ENCODE data around the gene PRDM5. TPM values are rescaled to one million over a fixed set of nuclear protein-coding genes. Genes with fewer than 3 reads are reported as not detected.

PRDM5 gene
- total RNA-seq (2014; rRNA removed; shearing (Covaris generic)), result 31.4 and 40.5 TPM in 2 replicates

- H3K4me3 ChIP-seq, result peak within 1 kb of the TSS; percentile 75
- DNase-seq, result peak; percentile 79 to 85
- H3K27me3 ChIP-seq, result no peaks in the 10 kb centered on the region
- no peaks in the 10 kb centered on the region for H3K9me3 ChIP-seq (replicated peaks)
- no peaks in the 10 kb centered on the region for H3K36me3 ChIP-seq
- H3K27ac ChIP-seq, result peak within 1 kb of the TSS; percentile 87
- H3K4me1 ChIP-seq, result no peaks in the 10 kb centered on the region
Observed at GRCh38 chr4:120922381-120923206, at the start of gene PRDM5. Gene PRDM5, minus strand, starts transcription at chr4:120922726. Its CDS starts 118 bp downstream, at chr4:120922608.

- no peaks in the 10 kb centered on the region for H3K27me3 ChIP-seq
- DNase-seq, result no peak
- H3K9me3 ChIP-seq (replicated peaks), result no peaks in the 10 kb centered on the region
- H3K36me3 ChIP-seq, result no peaks in the 10 kb centered on the region
- no peak overlapping the region for H3K27ac ChIP-seq
- no peak overlapping the region for H3K4me3 ChIP-seq
- H3K4me1 ChIP-seq, result no peaks in the 10 kb centered on the region
Observed at GRCh38 chr4:120971884-120972283, 49.4 kb upstream of the PRDM5 start.

- no peaks in the 10 kb centered on the region for H3K4me1 ChIP-seq
- DNase-seq, result no peak
- no peak overlapping the region for H3K27ac ChIP-seq
Observed at GRCh38 chr4:120965938-120966337, 43.4 kb upstream of the PRDM5 start.

GRCh38 chr4:120964596-120964995 is 42.1 kb upstream of the PRDM5 start:
- no peaks in the 10 kb centered on the region for H3K27me3 ChIP-seq
- H3K9me3 ChIP-seq (replicated peaks), result peaks cover 2% of the 10 kb centered on the region; the same call in 1 of the 2 replicates
- no peak overlapping the region for H3K27ac ChIP-seq
- no peak overlapping the region for H3K4me3 ChIP-seq
- no peaks in the 10 kb centered on the region for H3K36me3 ChIP-seq
- no peak for DNase-seq
- H3K4me1 ChIP-seq, result no peaks in the 10 kb centered on the region

More at GRCh38 chr4:120965938-120966337, 43.4 kb upstream of the PRDM5 start:
- H3K36me3 ChIP-seq, result no peaks in the 10 kb centered on the region
- no peaks in the 10 kb centered on the region for H3K27me3 ChIP-seq
- H3K9me3 ChIP-seq (replicated peaks), result peaks cover 2% of the 10 kb centered on the region; the same call in 1 of the 2 replicates
- no peak overlapping the region for H3K4me3 ChIP-seq

- Histone ChIP-seq H3K9me3 (replicated peaks) (peaks cover 2% of the 10 kb centered on the region; the same call in 1 of the 2 replicates), H3K4me1 (no peaks in the 10 kb centered on the region), H3K27me3 (no peaks in the 10 kb centered on the region), H3K4me3 (no peak overlapping the region), H3K36me3 (no peaks in the 10 kb centered on the region), H3K27ac (no peak overlapping the region)
- DNase-seq, result no peak
Observed at GRCh38 chr4:120963449-120963848, 40.9 kb upstream of the PRDM5 start.

GRCh38 chr4:120960656-120961267 is 38.2 kb upstream of the PRDM5 start:
- no peaks in the 10 kb centered on the region for H3K36me3 ChIP-seq
- no peaks in the 10 kb centered on the region for H3K27me3 ChIP-seq
- H3K9me3 ChIP-seq (replicated peaks), result peaks cover 2% of the 10 kb centered on the region; the same call in 1 of the 2 replicates
- H3K27ac ChIP-seq, result no peak overlapping the region
- no peak overlapping the region for H3K4me3 ChIP-seq
- DNase-seq, result no peak
- H3K4me1 ChIP-seq, result no peaks in the 10 kb centered on the region

- Histone ChIP-seq H3K27me3 (no peaks in the 10 kb centered on the region), H3K9me3 (replicated peaks) (peaks cover 5% of the 10 kb centered on the region), H3K27ac (no peak overlapping the region), H3K4me3 (no peak overlapping the region), H3K4me1 (no peaks in the 10 kb centered on the region), H3K36me3 (no peaks in the 10 kb centered on the region)
- DNase-seq, result no peak
Observed at GRCh38 chr4:120948382-120948781, 25.9 kb upstream of the PRDM5 start.

GRCh38 chr4:120942776-120943175 is 20.2 kb upstream of the PRDM5 start:
- Histone ChIP-seq H3K4me3 (no peak overlapping the region), H3K4me1 (no peaks in the 10 kb centered on the region), H3K27ac (no peak overlapping the region), H3K36me3 (no peaks in the 10 kb centered on the region), H3K9me3 (replicated peaks) (no peaks in the 10 kb centered on the region; the same call in 1 of the 2 replicates), H3K27me3 (no peaks in the 10 kb centered on the region)
- DNase-seq, result no peak

- H3K27me3 ChIP-seq, result no peaks in the 10 kb centered on the region
- H3K4me1 ChIP-seq, result no peaks in the 10 kb centered on the region
- DNase-seq, result no peak
- no peak overlapping the region for H3K4me3 ChIP-seq
- 0 out of 2 replicates have a peak, but pooled peaks cover 3% of the 10 kb centered on the region for H3K9me3 ChIP-seq (replicated peaks)
- no peaks in the 10 kb centered on the region for H3K36me3 ChIP-seq
- H3K27ac ChIP-seq, result no peak overlapping the region
Observed at GRCh38 chr4:120940547-120940946, 18.0 kb upstream of the PRDM5 start.

- DNase-seq, result no peak
- H3K4me1 ChIP-seq, result no peaks in the 10 kb centered on the region
- no peak overlapping the region for H3K27ac ChIP-seq
- H3K27me3 ChIP-seq, result no peaks in the 10 kb centered on the region
- no peaks in the 10 kb centered on the region for H3K36me3 ChIP-seq
- H3K9me3 ChIP-seq (replicated peaks), result 0 out of 2 replicates have a peak, but pooled peaks cover 3% of the 10 kb centered on the region
- H3K4me3 ChIP-seq, result no peak overlapping the region
Observed at GRCh38 chr4:120939693-120940092, 17.2 kb upstream of the PRDM5 start.

GRCh38 chr4:120929847-120930246 is 7.3 kb upstream of the PRDM5 start:
- Histone ChIP-seq H3K27me3 (no peaks in the 10 kb centered on the region), H3K4me1 (no peaks in the 10 kb centered on the region)

GRCh38 chr4:120927801-120928409 is 5.4 kb upstream of the PRDM5 start:
- no peaks in the 10 kb centered on the region for H3K9me3 ChIP-seq (replicated peaks)
- H3K4me1 ChIP-seq, result no peaks in the 10 kb centered on the region
- H3K27ac ChIP-seq, result no peak overlapping the region
- H3K4me3 ChIP-seq, result no peak overlapping the region
- no peaks in the 10 kb centered on the region for H3K36me3 ChIP-seq
- DNase-seq, result no peak
- no peaks in the 10 kb centered on the region for H3K27me3 ChIP-seq

More at GRCh38 chr4:120929847-120930246, 7.3 kb upstream of the PRDM5 start:
- Histone ChIP-seq H3K36me3 (no peaks in the 10 kb centered on the region), H3K4me3 (no peak overlapping the region), H3K27ac (no peak overlapping the region), H3K9me3 (replicated peaks) (no peaks in the 10 kb centered on the region)
- DNase-seq, result no peak

GRCh38 chr4:120926358-120927025 is 4.0 kb upstream of the PRDM5 start:
- Histone ChIP-seq H3K36me3 (no peaks in the 10 kb centered on the region), H3K27ac (no peak overlapping the region), H3K4me3 (no peak overlapping the region), H3K27me3 (no peaks in the 10 kb centered on the region), H3K4me1 (no peaks in the 10 kb centered on the region), H3K9me3 (replicated peaks) (no peaks in the 10 kb centered on the region)
- DNase-seq, result no peak

- Histone ChIP-seq H3K36me3 (no peaks in the 10 kb centered on the region), H3K27ac (no peak overlapping the region), H3K4me1 (no peaks in the 10 kb centered on the region)
Observed at GRCh38 chr4:120924931-120925330, 2.4 kb upstream of the PRDM5 start.

GRCh38 chr4:120923207-120923522 is 639 bp upstream of the PRDM5 start:
- Histone ChIP-seq H3K27ac (peak overlapping the region; percentile 87), H3K9me3 (replicated peaks) (no peaks in the 10 kb centered on the region), H3K4me1 (no peaks in the 10 kb centered on the region), H3K27me3 (no peaks in the 10 kb centered on the region), H3K36me3 (no peaks in the 10 kb centered on the region), H3K4me3 (peak overlapping the region; percentile 75)
- DNase-seq, result no peak

More at GRCh38 chr4:120924931-120925330, 2.4 kb upstream of the PRDM5 start:
- DNase-seq, result no peak
- Histone ChIP-seq H3K9me3 (replicated peaks) (no peaks in the 10 kb centered on the region), H3K4me3 (no peak overlapping the region), H3K27me3 (no peaks in the 10 kb centered on the region)
